Fibroblast of pulmonary artery (primary cell): ENCODE results near the gene GALNT9.

Experiments used
- DNase-seq: peaks from one replicate; pipeline ENCODE4 v3.0.0-alpha.2; 2010; ENCODE audit warnings: low read depth
- H3K4me3 ChIP-seq: replicated peaks from 2 replicates; pipeline ENCODE4 v1.5.1; 2011; ENCODE audit warnings: low read depth, mild to moderate bottlenecking, control low read depth, low read length, moderate library complexity
- CTCF ChIP-seq: IDR thresholded peaks from 2 replicates; pipeline ENCODE4 v1.5.1; 2011; ENCODE audit warnings: mild to moderate bottlenecking, control low read depth, low read length, inconsistent platforms; ENCODE audit errors: missing control alignments

Gene GALNT9

DNA sequence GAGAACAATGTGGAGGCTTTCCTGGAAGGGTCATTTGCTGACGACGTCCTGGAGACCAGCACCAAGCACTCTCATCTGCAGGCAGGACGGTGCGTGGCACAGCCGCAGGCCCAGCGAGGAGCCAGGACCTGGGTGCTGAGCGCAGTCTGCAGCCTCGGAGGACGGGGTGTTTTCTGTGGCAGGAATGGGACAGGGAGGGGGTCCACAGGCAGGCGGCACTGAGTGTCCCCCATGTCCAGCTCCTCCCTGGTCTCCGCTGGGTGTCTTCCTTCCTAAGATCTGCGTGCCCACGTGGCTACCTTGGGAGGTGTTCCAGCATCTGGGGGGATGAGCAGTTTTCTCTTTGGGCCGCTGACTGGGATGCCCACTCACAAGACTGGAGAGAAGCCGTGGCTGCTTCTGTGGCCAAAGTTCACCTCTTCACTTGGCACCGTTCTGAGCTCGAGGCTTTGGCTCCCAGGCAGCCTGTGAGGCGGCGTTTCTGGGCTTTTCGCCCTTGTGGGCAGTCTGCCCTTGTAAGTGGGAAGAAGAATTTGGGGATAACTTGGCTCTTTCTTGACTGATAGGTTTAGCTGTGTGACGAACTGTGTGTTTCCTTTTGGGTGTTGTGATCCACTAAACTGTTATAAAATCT is 112.9 kb downstream of the GALNT9 start:
- no peak for TF ChIP-seq CTCF
- H3K4me3 ChIP-seq, result no peak overlapping the region
- no peak for DNase-seq

DNA sequence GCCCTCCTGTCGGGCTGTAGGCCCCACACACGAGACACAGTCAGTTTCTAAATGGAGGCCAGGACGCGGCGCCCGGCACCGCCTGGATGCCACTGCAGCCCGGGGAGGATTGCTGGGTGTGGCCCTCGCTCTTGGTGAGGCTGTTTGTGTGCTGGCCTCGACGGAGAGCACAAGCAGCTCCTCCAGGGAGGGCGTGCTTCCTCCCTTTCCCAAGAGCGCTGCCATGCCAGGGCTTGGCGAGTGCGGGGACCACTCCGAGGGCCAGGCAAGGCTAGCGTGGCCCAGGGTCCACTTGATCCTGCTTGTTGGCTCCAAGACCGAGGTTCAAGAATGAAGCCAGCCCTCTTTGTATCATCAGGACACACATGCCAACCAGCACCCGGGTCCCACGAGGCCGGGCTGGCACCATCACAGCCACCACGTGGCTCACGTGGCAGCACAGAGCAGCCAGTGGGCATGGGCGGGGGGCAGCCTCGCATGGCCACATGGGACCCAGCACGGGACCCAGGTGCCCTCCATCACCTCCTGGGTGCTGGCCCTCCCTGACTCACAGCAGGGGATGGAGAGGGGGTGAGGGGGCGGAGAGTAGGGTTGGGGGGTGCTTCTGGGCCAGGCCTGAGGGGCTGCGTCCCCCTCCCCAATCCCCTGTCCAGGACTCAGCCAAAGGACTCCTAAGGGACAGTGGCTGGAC is 113.9 kb downstream of the GALNT9 start:
- no peak for DNase-seq
- TF ChIP-seq CTCF, result no peak
- H3K4me3 ChIP-seq, result no peak overlapping the region

GRCh38 chr12:132214891-132215290 is 114.5 kb downstream of the GALNT9 start:
- no peak overlapping the region for H3K4me3 ChIP-seq
- TF ChIP-seq CTCF, result no peak
- DNase-seq, result no peak

GRCh38 chr12:132214161-132214476 is 115.3 kb downstream of the GALNT9 start:
- H3K4me3 ChIP-seq, result no peak overlapping the region
- TF ChIP-seq CTCF, result no peak
- no peak for DNase-seq

- no peak for DNase-seq
- no peak for TF ChIP-seq CTCF
Measured at GRCh38 chr12:132213359-132214160, 115.8 kb downstream of the GALNT9 start.

GRCh38 chr12:132211816-132212215 is 117.6 kb downstream of the GALNT9 start:
- H3K4me3 ChIP-seq, result no peak overlapping the region
- DNase-seq, result no peak
- TF ChIP-seq CTCF, result no peak

More at GRCh38 chr12:132213359-132214160, 115.8 kb downstream of the GALNT9 start:
- no peak overlapping the region for H3K4me3 ChIP-seq

DNA sequence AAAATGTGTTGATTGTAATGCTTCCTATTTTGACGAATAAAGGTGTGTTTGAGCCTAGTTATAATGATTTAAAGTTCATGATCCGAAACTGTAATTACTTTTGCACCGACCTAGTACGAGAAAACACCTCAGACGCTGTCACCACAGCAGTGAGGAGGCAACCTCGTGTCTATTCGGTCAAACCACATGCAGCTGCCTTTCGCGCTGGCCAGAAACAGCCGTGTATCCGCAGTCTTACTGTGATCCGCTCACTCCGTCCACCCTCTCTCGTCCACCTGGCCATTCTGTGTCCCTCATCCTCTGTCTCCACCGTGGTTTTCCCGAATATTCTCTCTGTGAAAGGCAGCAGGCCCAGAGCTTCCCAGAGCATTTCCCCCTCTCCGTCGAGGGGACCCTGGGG is 118.1 kb downstream of the GALNT9 start:
- no peak for TF ChIP-seq CTCF
- no peak for DNase-seq
- no peak overlapping the region for H3K4me3 ChIP-seq
